ENCODE data around the gene ALDH1L2. TPM values are rescaled to one million over a fixed set of nuclear protein-coding genes. Genes with fewer than 3 reads are reported as not detected.
"Not testable (repeated sequence)": the region's sequence is repeated elsewhere in the genome, so short reads cannot be mapped to it uniquely, and the experiment has no call there.

Gene ALDH1L2
- total and polyA plus RNA-seq, 3 donors from 2014 or later, result 2.3 to 3.5 (median 2.5) TPM

- WGBS, 2 donors, result 76 to 90% methylated on average over 1 of the region's 1 CpG
These were observed 15.1 kb upstream of the ALDH1L2 start for GRCh38 chr12:105099356-105099755.

DNA sequence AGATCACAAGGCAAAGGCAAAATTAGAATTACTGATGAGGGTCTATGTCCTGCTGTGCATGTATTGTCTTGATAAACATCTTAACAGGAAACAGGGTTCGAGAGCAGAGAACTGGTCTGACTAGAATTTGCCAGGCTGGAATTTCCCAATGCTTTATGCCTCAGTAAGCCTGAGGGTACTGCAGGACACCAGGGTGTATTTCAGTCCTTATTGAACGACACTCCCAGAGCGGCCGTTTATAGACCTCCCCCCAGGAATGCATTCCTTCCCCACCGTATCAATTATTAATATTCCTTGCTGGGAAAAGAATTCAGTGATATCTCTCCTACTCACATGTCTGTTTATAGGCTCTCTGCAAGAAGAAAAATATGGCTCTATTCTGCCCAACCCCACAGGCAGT is 11.1 kb upstream of the ALDH1L2 start:
- intact Hi-C loops (cut with DNase I; ENCODE audit: low total_unique reads), result not testable (repeated sequence)
- WGBS, 2 donors, result 94% methylated on average over 5 of the region's 5 CpGs

More at GRCh38 chr12:105099356-105099755, 15.1 kb upstream of the ALDH1L2 start:
- Histone ChIP-seq H3K27me3 (no peaks in the 10 kb centered on the region), H3K9me3 (no peaks in the 10 kb centered on the region), H3K4me1 (no peaks in the 10 kb centered on the region), H3K4me3 (no peak overlapping the region), H3K36me3 (ENCODE audit: low read depth, missing control alignments) (no peaks in the 10 kb centered on the region), H3K27ac (no peak overlapping the region)
- DNase-seq, result no peak
- no peak for TF ChIP-seq CTCF (IDR thresholded peaks at IDR 0.05)
- intact Hi-C loops (cut with DNase I; ENCODE audit: low total_unique reads), result no loop called here

GRCh38 chr12:105092336-105092735 is 8.1 kb upstream of the ALDH1L2 start:
- H3K36me3 ChIP-seq (ENCODE audit: low read depth, missing control alignments), result no peaks in the 10 kb centered on the region
- DNase-seq, result no peak
- no peaks in the 10 kb centered on the region for H3K9me3 ChIP-seq
- WGBS, 2 donors, result 41 to 42% methylated on average over 13 of the region's 13 CpGs
- no peak overlapping the region for H3K27ac ChIP-seq
- no peak overlapping the region for H3K4me3 ChIP-seq
- TF ChIP-seq POLR2A (IDR thresholded peaks at IDR 0.05) (no peak), CTCF (IDR thresholded peaks at IDR 0.05) (no peak)
- intact Hi-C loops (cut with DNase I; ENCODE audit: low total_unique reads), result no loop called here
- no peaks in the 10 kb centered on the region for H3K4me1 ChIP-seq
- no peaks in the 10 kb centered on the region for H3K27me3 ChIP-seq

More for the DNA sequence above, 11.1 kb upstream of the ALDH1L2 start:
- H3K27me3 ChIP-seq; H3K27ac ChIP-seq; H3K36me3 ChIP-seq (ENCODE audit: low read depth, missing control alignments); H3K4me1 ChIP-seq; H3K4me3 ChIP-seq; H3K9me3 ChIP-seq; DNase-seq: not testable (repeated sequence)

GRCh38 chr12:105091476-105092206 is 7.4 kb upstream of the ALDH1L2 start:
- Histone ChIP-seq H3K36me3 (ENCODE audit: low read depth, missing control alignments) (no peaks in the 10 kb centered on the region), H3K4me1 (no peaks in the 10 kb centered on the region), H3K4me3 (no peak overlapping the region), H3K9me3 (no peaks in the 10 kb centered on the region), H3K27me3 (no peaks in the 10 kb centered on the region), H3K27ac (no peak overlapping the region)
- TF ChIP-seq CTCF (IDR thresholded peaks at IDR 0.05) (no peak), POLR2A (IDR thresholded peaks at IDR 0.05) (no peak)
- 46 to 55% methylated on average over 4 of the region's 4 CpGs for WGBS, 2 donors
- DNase-seq, result no peak
- intact Hi-C loops (cut with DNase I; ENCODE audit: low total_unique reads), result no loop called here

- H3K4me1 ChIP-seq, result no peaks in the 10 kb centered on the region
- H3K9me3 ChIP-seq, result no peaks in the 10 kb centered on the region
- H3K36me3 ChIP-seq (ENCODE audit: low read depth, missing control alignments), result no peaks in the 10 kb centered on the region
- no peak for TF ChIP-seq CTCF (IDR thresholded peaks at IDR 0.05)
- H3K4me3 ChIP-seq, result no peak overlapping the region
- no peaks in the 10 kb centered on the region for H3K27me3 ChIP-seq
- intact Hi-C loops (cut with DNase I; ENCODE audit: low total_unique reads), result no loop called here
- DNase-seq, result no peak
- WGBS, 2 donors, result 77 to 85% methylated on average over 6 of the region's 6 CpGs
- no peak overlapping the region for H3K27ac ChIP-seq
These were observed 6.1 kb upstream of the ALDH1L2 start for GRCh38 chr12:105090361-105090760.
